ENCODE data around the gene TMEM63A.

Gene TMEM63A

DNA sequence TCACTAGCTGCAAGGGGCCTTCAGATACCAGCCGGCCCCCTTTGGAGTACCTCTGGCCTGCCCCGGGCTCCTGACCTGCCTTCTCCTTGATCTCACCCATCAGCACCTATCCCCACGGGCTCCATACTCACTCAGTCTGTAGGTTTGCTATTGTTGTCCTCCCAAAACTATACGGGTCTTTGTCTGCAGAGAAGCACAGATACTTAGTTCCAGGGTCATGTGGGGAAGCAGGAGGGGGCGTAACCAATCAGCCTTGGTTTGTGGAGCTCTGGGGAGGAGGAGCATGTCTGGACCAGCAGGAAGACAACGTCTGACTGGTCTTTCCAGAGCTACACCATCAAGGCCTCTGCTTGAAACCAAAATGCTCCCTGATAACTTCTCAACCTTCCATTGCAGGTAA, 15.2 kb downstream of the TMEM63A start:
- H3K4me3 ChIP-seq (ENCODE audit: control insufficient read depth, low read depth, low read length) = no peak overlapping the region
- TF ChIP-seq, protein P1, sequence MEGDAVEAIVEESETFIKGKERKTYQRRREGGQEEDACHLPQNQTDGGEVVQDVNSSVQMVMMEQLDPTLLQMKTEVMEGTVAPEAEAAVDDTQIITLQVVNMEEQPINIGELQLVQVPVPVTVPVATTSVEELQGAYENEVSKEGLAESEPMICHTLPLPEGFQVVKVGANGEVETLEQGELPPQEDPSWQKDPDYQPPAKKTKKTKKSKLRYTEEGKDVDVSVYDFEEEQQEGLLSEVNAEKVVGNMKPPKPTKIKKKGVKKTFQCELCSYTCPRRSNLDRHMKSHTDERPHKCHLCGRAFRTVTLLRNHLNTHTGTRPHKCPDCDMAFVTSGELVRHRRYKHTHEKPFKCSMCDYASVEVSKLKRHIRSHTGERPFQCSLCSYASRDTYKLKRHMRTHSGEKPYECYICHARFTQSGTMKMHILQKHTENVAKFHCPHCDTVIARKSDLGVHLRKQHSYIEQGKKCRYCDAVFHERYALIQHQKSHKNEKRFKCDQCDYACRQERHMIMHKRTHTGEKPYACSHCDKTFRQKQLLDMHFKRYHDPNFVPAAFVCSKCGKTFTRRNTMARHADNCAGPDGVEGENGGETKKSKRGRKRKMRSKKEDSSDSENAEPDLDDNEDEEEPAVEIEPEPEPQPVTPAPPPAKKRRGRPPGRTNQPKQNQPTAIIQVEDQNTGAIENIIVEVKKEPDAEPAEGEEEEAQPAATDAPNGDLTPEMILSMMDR (conservative IDR thresholded peaks at IDR 0.05; ENCODE audit: control insufficient read depth, insufficient read depth, low read depth, low read length) = no peak
- DNase-seq (ENCODE audit: low read depth) = no peak

DNA sequence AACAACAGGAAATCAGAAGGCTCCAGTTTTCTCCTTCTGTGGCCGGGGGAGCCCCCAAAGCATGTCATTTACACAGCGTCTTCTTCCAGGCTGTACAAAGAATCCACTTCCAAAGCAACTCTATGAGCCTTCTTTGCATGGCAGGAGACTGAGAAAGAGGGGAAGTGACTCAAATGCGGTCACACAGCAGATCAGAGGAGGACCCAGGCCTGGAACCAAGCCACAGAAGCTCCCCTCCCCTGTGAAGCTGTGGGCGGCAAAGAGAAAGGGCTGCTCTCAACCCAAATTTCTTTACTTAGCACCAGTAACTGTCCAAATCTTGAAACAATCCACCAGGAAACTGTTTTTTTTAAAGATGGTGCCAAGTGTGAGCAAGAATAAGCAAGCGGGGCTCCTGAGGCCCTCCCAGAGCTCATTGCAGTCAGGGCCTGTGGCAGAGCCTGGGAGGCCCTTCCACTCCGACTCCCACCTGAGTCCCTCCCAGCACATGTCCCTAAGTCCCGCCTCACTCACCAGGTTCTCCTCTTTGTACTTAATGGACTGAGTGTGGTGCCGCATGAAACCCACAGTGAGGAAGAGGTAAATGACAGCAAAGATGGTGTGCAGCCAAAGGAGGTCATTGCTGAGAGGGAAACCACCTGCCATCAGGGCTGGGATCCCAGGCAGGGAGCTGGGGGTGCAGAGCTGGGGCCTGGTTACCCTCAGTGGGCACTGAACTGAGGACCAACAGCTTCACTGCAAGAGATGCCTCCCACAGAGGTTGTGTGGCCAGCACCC, 15.9 kb downstream of the TMEM63A start:
- TF ChIP-seq, protein P1 (conservative IDR thresholded peaks at IDR 0.05; ENCODE audit: control insufficient read depth, insufficient read depth, low read depth, low read length) = no peak
- H3K4me3 ChIP-seq (ENCODE audit: control insufficient read depth, low read depth, low read length) = no peak overlapping the region
- DNase-seq (ENCODE audit: low read depth) = peak; percentile 76

DNA sequence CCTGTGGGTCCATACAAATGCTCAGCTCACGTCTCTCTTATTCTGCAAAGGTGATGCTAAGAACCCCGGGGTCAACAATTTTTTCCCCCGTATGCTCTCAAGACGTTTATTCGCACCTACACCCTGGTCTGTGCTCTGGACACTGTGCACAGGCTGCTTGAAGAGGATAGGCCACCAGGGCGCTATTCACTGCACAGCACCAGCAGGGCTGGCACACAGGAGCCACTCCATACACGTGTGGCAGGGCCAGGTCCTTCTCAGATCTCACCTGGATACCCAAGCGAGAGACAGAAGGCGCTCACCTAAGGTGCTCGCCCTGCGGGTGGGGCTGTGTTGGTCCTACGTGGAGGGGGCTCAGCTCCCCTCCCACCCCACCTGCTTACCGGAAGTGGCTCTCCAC, 16.7 kb downstream of the TMEM63A start:
- DNase-seq (ENCODE audit: low read depth) = no peak
- no peak overlapping the region for H3K4me3 ChIP-seq (ENCODE audit: control insufficient read depth, low read depth, low read length)
- TF ChIP-seq, protein P1 (conservative IDR thresholded peaks at IDR 0.05; ENCODE audit: control insufficient read depth, insufficient read depth, low read depth, low read length) = no peak

DNA sequence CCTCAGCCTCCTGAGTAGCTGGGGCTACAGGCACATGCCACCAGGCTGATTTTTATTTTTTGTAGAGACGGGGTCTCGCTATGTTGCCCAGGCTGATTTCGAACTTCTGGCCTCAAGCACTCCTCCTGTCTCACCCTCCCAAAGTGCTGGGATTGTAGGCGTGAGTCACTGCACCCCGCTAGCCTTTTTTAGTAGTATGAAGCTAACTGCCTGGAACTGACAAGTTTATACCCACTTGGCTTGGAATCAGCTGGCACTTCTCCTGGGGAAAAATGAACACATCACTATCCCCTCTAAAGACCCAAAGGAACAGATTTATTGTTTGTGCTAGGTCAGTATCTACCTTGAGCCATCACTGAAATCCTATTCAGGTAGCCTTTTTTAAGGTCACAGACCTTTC, 19.0 kb downstream of the TMEM63A start:
- H3K4me3 ChIP-seq (ENCODE audit: control insufficient read depth, low read depth, low read length) = no peak overlapping the region
- DNase-seq (ENCODE audit: low read depth) = peak; percentile 42
- TF ChIP-seq, protein P1 (conservative IDR thresholded peaks at IDR 0.05; ENCODE audit: control insufficient read depth, insufficient read depth, low read depth, low read length) = no peak

DNA sequence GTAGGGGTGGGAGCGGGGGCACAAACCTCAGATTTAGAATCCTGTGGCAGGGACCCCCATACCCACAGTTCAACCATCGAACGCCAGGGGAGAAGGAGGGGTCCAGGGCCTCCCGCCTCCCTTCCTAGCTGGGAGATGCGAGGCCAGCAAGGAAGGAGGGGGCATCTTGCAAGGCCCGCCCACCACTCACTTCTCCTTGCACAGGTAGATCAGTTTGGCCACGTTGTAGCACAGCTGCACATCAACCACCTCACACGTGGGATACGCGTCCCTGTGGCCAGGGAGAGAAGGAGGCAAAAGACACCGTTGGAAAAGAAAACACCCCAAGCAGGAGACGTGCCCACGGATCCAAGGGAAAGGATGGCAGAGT, 19.6 kb downstream of the TMEM63A start:
- TF ChIP-seq, protein P1 (conservative IDR thresholded peaks at IDR 0.05; ENCODE audit: control insufficient read depth, insufficient read depth, low read depth, low read length) = no peak
- no peak overlapping the region for H3K4me3 ChIP-seq (ENCODE audit: control insufficient read depth, low read depth, low read length)
- no peak for DNase-seq (ENCODE audit: low read depth)

DNA sequence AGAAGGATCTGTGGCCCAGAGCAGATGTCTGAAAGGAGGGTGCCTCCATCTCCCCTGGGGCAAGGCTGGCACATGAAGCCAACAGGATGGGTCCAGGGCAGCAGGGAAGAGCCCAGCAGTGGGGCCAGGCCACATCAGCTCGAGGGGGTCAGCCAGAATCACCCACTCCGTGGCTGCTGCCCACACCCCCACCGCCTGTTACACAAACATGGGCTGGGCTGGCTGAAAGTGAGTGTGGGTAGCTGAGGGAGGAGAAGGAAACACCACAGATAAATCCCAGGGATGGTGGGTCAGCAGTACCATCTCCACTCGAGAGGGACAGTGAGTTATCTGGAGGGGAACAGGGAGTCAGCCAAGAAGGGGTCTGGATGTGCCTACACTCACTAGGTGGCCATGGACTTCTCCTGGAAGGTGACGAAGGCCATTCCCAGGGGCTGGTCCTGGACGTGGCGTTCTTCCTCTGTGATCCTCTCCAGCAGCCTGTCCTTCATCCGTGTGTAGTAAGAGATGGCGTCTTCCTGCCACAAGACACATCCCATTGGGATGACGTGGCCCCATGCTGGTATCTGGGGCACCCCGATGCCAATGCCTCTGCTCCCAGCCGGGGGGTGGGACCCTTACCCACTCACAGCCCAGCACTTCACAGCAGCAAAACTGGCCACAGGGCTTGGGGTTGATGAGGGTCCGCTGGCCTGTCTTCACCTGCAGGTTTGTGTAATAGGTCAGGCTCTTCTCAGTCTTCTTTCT, 20.2 kb downstream of the TMEM63A start:
- TF ChIP-seq, protein P1 (conservative IDR thresholded peaks at IDR 0.05; ENCODE audit: control insufficient read depth, insufficient read depth, low read depth, low read length) = no peak
- H3K4me3 ChIP-seq (ENCODE audit: control insufficient read depth, low read depth, low read length) = no peak overlapping the region
- DNase-seq (ENCODE audit: low read depth) = no peak

Data from fibroblast of mammary gland (primary cell).